Colon (tissue), 2 donors: ENCODE measurements around the gene NXNL1.
"Not testable (repeated sequence)": the region's sequence is repeated elsewhere in the genome, so short reads cannot be mapped to it uniquely, and the experiment has no call there.

Experiments
- FAIRE-seq: peaks from 2 replicates; lab custom pipeline; 2012; peaks lifted over from hg19 to GRCh38; lab: Jason Lieb, UNC
- donor health status: control.
- donor health status: control.

NXNL1 gene

GRCh38 chr19:17486545-17487240 lies 26.0 kb upstream of the NXNL1 start:
- FAIRE-seq, result no peak

GRCh38 chr19:17484520-17485185 lies 23.9 kb upstream of the NXNL1 start:
- FAIRE-seq, result no peak

GRCh38 chr19:17483605-17484002 lies 22.9 kb upstream of the NXNL1 start:
- no peak for FAIRE-seq

GRCh38 chr19:17482877-17483604 lies 22.3 kb upstream of the NXNL1 start:
- FAIRE-seq, result no peak

GRCh38 chr19:17481986-17482385 lies 21.3 kb upstream of the NXNL1 start:
- FAIRE-seq, result no peak

GRCh38 chr19:17479325-17479791 lies 18.6 kb upstream of the NXNL1 start:
- no peak for FAIRE-seq

- FAIRE-seq, result no peak
These were observed 14.9 kb upstream of the NXNL1 start for GRCh38 chr19:17475541-17476115.

- not testable (repeated sequence) for FAIRE-seq
These were observed 14.3 kb upstream of the NXNL1 start for GRCh38 chr19:17475011-17475540.

GRCh38 chr19:17473041-17473440 lies 12.3 kb upstream of the NXNL1 start:
- no peak for FAIRE-seq

GRCh38 chr19:17471410-17472125 lies 10.8 kb upstream of the NXNL1 start:
- FAIRE-seq, result no peak

- FAIRE-seq, result no peak
These were observed 9.5 kb upstream of the NXNL1 start, which contains the start of gene SLC27A1 for GRCh38 chr19:17470068-17470841. Gene SLC27A1 (plus strand): TSS chr19:17470524. CDS start chr19:17470541, 17 bp downstream.

GRCh38 chr19:17469481-17470067 lies 8.8 kb upstream of the NXNL1 start:
- FAIRE-seq, result no peak

- FAIRE-seq, result no peak
These were observed 8.4 kb upstream of the NXNL1 start for GRCh38 chr19:17469092-17469480.

GRCh38 chr19:17468302-17469091 lies 7.8 kb upstream of the NXNL1 start:
- FAIRE-seq, result no peak

- FAIRE-seq, result no peak
These were observed 7.0 kb upstream of the NXNL1 start for GRCh38 chr19:17467471-17468301.

GRCh38 chr19:17466487-17466850 lies 5.7 kb upstream of the NXNL1 start:
- no peak for FAIRE-seq

GRCh38 chr19:17458970-17459369 lies 1.8 kb downstream of the NXNL1 start:
- no peak for FAIRE-seq

- no peak for FAIRE-seq
These were observed 3.1 kb downstream of the NXNL1 start for GRCh38 chr19:17457616-17458015.

GRCh38 chr19:17456127-17456526 lies 4.6 kb downstream of the NXNL1 start:
- FAIRE-seq, result no peak
